Embryonic facial prominence (tissue), 1 donor: ENCODE data around the gene CELF1.
A peak's percentile ranks its signal among the peaks of the same experiment; 100 is the strongest.

Source experiments
- DNase-seq: peaks from one replicate; pipeline ENCODE4 v3.0.0-alpha.2; 2016; ENCODE audit errors: extremely low spot score

CELF1 gene

DNA sequence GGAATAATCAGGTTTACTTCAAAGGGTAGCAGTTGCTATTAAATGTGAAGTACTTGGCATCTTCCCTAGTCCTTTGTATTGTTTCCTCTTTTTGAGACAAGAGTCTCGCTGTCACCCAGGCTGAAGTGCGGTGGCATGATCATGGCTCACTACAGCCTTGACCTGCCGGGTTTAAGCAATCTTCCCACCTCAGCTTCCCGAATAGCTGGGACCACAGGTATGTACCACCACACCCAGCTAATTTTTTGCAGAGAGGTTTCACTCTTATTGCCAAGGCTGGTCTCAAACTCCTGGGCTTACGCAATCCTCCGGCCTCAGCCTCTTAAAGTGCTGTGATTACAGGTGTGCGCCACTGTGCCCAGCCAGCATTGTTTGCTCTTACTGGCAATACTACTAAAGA lies 67.8 kb downstream of the CELF1 start:
- DNase-seq = no peak

GRCh38 chr11:47483457-47483856 lies 69.5 kb downstream of the CELF1 start:
- no peak for DNase-seq

- no peak for DNase-seq
Observed at GRCh38 chr11:47480762-47481161, 72.2 kb downstream of the CELF1 start.

- DNase-seq = no peak
Observed at GRCh38 chr11:47478651-47479329, 74.1 kb downstream of the CELF1 start.

DNA sequence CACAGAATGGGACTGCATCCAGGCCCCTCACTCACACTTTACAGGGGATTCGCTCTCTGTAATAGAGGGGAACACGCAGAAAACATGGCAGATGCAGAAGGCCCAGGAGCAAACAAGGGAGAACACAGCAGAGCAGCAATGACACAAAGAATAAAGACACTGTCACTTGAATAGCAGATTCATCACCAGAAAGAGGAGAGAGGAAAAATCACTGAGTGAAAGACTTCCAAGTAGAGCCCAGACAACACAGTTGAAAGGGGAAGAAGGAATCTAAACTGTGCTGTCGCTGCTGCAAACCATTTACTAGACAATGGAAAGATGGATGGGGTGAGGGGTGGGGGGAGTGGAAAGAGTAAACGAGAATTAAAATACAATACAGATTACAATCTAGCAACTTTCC lies 75.2 kb downstream of the CELF1 start:
- no peak for DNase-seq

GRCh38 chr11:47477323-47477722 lies 75.6 kb downstream of the CELF1 start:
- no peak for DNase-seq

DNA sequence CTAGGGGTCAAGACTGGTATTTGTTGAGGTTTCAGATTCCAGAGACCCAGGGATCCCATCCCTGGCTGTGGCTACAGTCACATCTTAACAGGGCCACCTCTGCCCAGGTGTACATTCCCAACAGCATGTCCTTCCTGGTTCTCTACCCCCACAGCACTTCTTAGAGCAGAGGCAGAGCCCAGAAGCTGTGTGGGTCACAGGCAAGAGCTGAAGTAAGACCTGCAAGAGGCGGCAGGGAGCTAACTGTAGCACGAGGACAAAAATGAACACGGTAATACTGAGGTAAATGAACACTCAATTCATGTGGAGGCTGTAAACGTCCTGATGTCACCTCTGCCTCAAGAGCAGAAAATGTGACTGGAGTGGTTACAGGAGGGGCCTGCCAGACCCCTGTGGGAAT lies 82.3 kb downstream of the CELF1 start:
- no peak for DNase-seq

DNA sequence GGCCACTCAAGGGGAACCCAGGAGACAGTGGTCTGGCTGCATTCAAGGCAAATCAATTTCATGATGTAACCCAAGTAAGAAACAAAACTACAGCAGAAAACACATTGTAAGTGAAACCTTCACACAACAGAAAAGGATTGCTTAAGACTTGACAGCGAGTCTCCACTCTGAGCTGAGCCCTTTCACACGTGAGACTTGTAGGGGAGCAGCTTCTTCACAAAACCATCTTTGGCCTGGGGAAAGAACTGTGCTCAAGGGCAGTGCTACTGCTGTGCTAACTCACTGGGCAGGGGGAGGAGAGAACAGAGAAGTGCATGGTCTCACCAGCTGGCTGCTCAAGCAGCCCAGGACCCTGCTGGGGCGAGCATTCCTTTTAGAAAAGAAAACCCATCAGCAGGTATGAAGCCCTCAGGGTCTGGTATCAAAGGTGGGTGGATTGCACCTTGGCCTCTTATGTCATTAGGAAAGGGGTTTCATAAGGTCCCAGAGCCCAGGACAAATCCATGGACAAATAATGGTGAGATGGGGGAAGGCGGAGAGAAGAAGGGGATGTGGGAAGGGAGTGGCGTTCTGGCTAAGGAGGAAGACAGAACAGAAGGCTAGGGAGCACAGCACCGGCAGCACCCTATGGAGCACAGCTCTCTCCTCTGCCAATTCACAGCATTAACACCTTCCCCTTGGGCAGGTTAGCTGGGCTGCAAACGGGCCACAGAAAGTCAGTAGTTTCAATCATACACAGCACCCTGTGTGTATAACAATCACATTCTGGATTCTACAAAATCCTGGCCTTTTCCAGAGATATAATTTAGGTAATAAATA lies 83.4 kb downstream of the CELF1 start:
- no peak for DNase-seq

DNA sequence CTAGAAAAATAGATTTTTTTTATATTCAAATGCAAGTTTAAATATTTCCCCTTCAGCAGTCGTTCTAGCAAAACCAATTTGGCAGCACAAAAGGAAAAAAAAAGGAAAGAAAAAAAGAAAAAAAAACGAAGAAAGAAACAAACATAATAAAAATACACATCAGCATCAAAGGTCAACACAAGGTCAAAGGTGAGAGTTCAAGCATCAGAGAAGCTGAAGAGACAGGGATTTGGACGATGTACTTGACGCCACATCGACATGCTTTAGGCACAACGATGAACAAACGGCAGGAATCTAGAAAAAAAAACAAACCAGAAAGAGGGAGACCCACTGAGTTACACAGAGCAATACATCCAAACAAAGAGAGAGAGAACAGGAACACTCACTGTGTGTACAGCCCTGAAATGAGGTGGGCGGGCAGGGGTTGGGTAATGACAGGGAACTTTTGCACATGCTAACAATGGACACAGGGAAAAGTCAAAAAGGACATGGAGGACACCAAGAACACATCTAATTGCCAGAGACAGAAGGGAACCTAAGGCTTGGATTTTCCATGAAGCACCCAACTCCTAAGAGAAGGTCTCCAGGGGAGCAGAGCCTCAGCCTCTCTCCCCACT lies 84.2 kb downstream of the CELF1 start:
- no peak for DNase-seq

- DNase-seq = no peak
Observed at GRCh38 chr11:47467357-47467756, 85.6 kb downstream of the CELF1 start.

GRCh38 chr11:47466701-47467250 lies 86.2 kb downstream of the CELF1 start:
- DNase-seq = no peak

GRCh38 chr11:47466201-47466600 lies 86.7 kb downstream of the CELF1 start:
- no peak for DNase-seq

- DNase-seq = no peak
Observed at GRCh38 chr11:47464483-47464882, 88.4 kb downstream of the CELF1 start.

GRCh38 chr11:47461876-47462275 lies 91.1 kb downstream of the CELF1 start:
- no peak for DNase-seq

- DNase-seq = no peak
Observed at GRCh38 chr11:47460571-47461235, 92.2 kb downstream of the CELF1 start.

DNA sequence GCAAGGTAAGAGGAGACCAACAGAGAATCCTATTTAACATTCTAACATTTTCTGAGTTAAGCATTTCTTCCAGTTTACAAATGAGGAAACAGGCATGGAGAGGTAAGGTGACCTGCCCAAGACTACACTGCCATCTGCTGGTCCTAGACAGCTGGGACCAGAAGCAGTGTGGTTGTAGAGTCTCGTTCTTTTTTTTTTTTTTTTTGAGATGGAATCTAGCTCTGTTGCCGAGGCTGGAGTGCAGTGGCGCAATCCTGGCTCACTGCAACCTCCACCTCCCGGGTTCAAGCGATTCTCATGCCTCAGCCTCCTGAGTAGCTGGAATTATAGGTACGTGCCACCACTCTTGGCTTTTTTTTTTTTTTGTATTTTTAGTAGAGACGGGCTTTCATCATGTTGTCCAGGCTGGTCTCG lies 98.7 kb downstream of the CELF1 start:
- DNase-seq = peak; percentile 49

GRCh38 chr11:47453365-47453764 lies 99.6 kb downstream of the CELF1 start:
- DNase-seq = no peak

DNA sequence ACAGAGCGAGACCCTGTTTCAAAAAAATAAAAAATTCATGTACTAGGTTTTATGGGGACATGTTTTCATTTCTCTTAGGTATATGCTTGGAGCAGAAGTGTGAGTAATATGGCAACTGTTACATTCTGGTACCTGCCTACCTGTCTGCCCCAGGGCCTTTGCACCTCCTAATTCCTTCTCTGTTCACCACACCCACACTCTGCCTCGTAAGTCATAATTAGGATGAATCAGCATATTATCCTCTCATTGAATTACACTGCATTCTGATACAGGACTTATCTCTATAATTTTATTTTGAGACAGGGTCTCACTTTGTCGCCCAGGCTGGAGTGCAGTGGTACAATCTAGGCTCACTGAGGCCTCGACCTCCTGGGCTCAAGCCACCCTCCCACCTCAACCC lies 100.9 kb downstream of the CELF1 start:
- no peak for DNase-seq

- DNase-seq = no peak
Observed at GRCh38 chr11:47451436-47451835, 101.5 kb downstream of the CELF1 start.

DNA sequence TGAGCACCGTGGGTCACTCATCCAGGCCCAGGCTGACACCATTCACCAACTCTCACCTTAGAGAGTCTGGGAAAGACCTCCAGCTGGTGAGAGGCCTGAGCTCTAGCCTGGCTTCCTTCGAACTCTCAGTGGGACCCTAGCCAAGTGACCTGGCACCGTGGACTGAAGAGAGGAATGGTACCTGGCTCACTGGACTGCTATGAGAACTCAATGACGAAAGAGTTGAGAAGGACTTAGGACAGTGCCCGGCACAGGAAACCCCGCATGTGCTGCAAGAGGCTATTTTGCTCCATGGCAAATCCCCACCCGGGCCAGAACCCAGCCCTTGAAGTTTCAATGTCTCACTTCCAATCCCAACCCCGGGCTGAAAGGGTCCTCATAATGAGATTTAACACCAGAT lies 103.4 kb downstream of the CELF1 start:
- DNase-seq = no peak

DNA sequence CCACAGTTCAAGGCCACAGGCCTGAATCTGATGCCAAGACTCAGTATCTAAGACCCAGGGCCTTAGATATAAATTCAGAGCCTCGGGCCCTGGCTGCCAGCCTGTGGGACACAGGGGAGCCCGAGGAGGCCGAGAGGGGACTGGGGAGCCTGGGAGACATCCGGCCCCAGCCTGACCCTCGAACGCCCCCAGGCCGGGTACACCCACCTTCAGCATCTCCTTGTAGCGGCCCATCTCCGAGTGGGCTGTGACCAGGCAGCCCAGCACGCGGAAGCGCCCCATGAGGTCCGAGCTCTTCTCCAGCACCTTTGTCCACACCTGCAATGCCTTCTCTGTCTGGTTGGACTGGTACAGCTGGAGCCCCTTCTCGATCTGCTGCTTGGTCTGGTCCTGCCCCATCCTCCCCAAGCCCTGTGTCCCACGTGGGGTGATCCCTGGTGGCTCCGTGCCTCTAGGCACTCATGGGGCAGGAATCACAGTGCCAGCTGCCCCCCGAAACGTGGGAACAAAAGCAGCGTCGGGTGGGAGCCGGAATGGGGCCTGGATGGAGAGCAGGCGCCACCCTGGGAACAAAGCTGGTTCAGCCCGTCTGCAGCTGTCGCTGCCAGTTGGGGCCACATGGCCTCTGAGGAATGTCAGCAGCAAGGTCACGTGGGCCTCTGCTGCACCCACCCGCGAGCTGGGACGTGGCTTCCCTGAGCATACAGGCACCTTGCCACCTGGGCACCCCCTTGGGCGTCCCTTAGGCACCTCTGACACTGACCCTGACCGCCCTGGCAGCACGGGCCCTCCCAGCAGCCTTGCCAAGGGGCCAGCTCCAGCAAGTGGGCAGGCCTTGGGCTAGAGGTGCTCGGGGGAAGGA lies 104.1 kb downstream of the CELF1 start, which contains the start of gene RAPSN:
Gene RAPSN, minus strand, starts transcription at position 571 of the 862 bp plus-strand sequence. Its CDS starts 172 bp downstream, at position 399.
- DNase-seq = no peak
